Fibroblast of lung (primary cell): Measurements from ENCODE around the gene ASXL2. TPM values are rescaled to one million over a fixed set of nuclear protein-coding genes. Genes with fewer than 3 reads are reported as not detected.

Experiments
- DNase-seq, 2 donors: peaks; one replicate each; pipeline versions ENCODE4 v3.0.0 to v3.0.0-alpha.2; 2010; ENCODE audit warnings: low read depth in 2 of 2
- H2AFZ ChIP-seq: 2 replicates; pipeline ENCODE4 v1.5.1; 2012; ENCODE audit warnings: low read length, control low read depth, inconsistent platforms
- H3K27ac ChIP-seq: 2 replicates; pipeline ENCODE4 v1.5.1; 2011; ENCODE audit warnings: low read length, control low read depth; ENCODE audit not compliant: insufficient read depth
- H3K27me3 ChIP-seq: 2 replicates; pipeline ENCODE4 v1.5.1; 2011; ENCODE audit warnings: mild to moderate bottlenecking, low read length; ENCODE audit not compliant: control insufficient read depth, insufficient read depth
- H3K36me3 ChIP-seq: 2 replicates; pipeline ENCODE4 v1.5.1; 2011; ENCODE audit warnings: low read length; ENCODE audit not compliant: control insufficient read depth, insufficient read depth
- H3K4me1 ChIP-seq: 2 replicates; pipeline ENCODE4 v1.5.1; 2011; ENCODE audit warnings: low read length; ENCODE audit not compliant: control insufficient read depth, insufficient read depth; ENCODE audit errors: extremely low read depth
- H3K4me2 ChIP-seq: 2 replicates; pipeline ENCODE4 v1.5.1; 2011; ENCODE audit warnings: low read length, control low read depth; ENCODE audit not compliant: insufficient read depth; ENCODE audit errors: extremely low read depth
- H3K4me3 ChIP-seq, 4 experiments: fragments of 200-600 bp in 1 of 4; sonication (generic) in 1 of 4; replicated peaks in 1 of 4; 2 replicates each; pipeline ENCODE4 v1.5.1; 2011 to 2016; ENCODE audit warnings: low read length in 4 of 4, low read depth in 3 of 4, mild to moderate bottlenecking in 3 of 4, control low read depth in 2 of 4, inconsistent platforms in 1 of 4, mixed read lengths in 1 of 4; ENCODE audit not compliant: insufficient read depth in 1 of 4; ENCODE audit errors: control extremely low read depth in 1 of 4
- H3K79me2 ChIP-seq: 2 replicates; pipeline ENCODE4 v1.5.1; 2012; ENCODE audit warnings: mild to moderate bottlenecking, low read length, inconsistent platforms; ENCODE audit not compliant: control insufficient read depth, insufficient read depth
- H3K9ac ChIP-seq: 2 replicates; pipeline ENCODE4 v1.5.1; 2011; ENCODE audit warnings: mild to moderate bottlenecking, low read length, control low read depth; ENCODE audit not compliant: insufficient read depth
- H3K9me3 ChIP-seq: 2 replicates; pipeline ENCODE4 v1.5.1; 2012; ENCODE audit warnings: low read depth, low read length; ENCODE audit not compliant: control insufficient read depth, insufficient read depth
- H4K20me1 ChIP-seq: 2 replicates; pipeline ENCODE4 v1.5.1; 2011; ENCODE audit warnings: low read length; ENCODE audit not compliant: control insufficient read depth, insufficient read depth; ENCODE audit errors: extremely low read depth
- CTCF ChIP-seq, 2 donors: IDR thresholded peaks in 1 of 2; conservative IDR thresholded peaks in 1 of 2; 1 replicate in 1 of 2; 2 replicates in 1 of 2; pipeline ENCODE4 v1.5.1; 2011 to 2012; ENCODE audit warnings: low read length in 2 of 2, control low read depth in 1 of 2, inconsistent platforms in 1 of 2, low read depth in 1 of 2, mild to moderate bottlenecking in 1 of 2
- EZH2 ChIP-seq: IDR thresholded peaks from 2 replicates; pipeline ENCODE4 v1.5.1; 2012; ENCODE audit warnings: low read length, control low read depth, mild to moderate bottlenecking; ENCODE audit errors: missing control alignments
- polyA plus RNA-seq, 2 donors: library from polyadenylated mRNA; depleted of rRNA in 1 of 2; stranded (reverse) in 1 of 2; unstranded in 1 of 2; fragments of >200 nt; gene quantifications; 2 replicates each; pipeline ENCODE4 v1.2.1, GENCODE V29; 2011 to 2012; ENCODE audit warnings: missing spikeins in 1 of 2
- total RNA-seq: library from RNA; depleted of rRNA; stranded (reverse); fragments of >200 nt; gene quantifications from 2 replicates; pipeline ENCODE4 v1.2.1, GENCODE V29; 2014

The ASXL2 gene
- total and polyA plus RNA-seq, 2 donors (not counting 1 experiment from before 2014, with no cell fraction given), result 5.9 to 16.6 TPM

- Histone ChIP-seq H3K9me3 (no peaks in the 10 kb centered on the region), H3K4me2 (no peak overlapping the region), H3K36me3 (no peaks in the 10 kb centered on the region), H3K27ac (no peak overlapping the region), H3K4me1 (no peaks in the 10 kb centered on the region), H3K79me2 (no peaks in the 10 kb centered on the region), H2AFZ (no peak overlapping the region), H3K4me3 (no peak overlapping the region), H3K27me3 (no peaks in the 10 kb centered on the region), H4K20me1 (peaks cover 2% of the 10 kb centered on the region), H3K9ac (no peak overlapping the region)
- TF ChIP-seq EZH2, result no peak
- no peak for TF ChIP-seq CTCF (conservative IDR thresholded peaks at IDR 0.05 in 1 of 2, IDR thresholded peaks at IDR 0.05 in 1 of 2; ENCODE audit: low read depth in 1 of 2, low read length in 2 of 2)
- DNase-seq, result no peak
Observed at GRCh38 chr2:25825238-25825637, 53.0 kb downstream of the ASXL2 start.

- no peaks in the 10 kb centered on the region for H3K9me3 ChIP-seq
- H3K27me3 ChIP-seq, result no peaks in the 10 kb centered on the region
- no peak overlapping the region for H3K9ac ChIP-seq
- H3K4me3 ChIP-seq, result no peak overlapping the region
- no peak for DNase-seq
- H4K20me1 ChIP-seq, result no peaks in the 10 kb centered on the region
- no peak overlapping the region for H3K27ac ChIP-seq
- H3K4me2 ChIP-seq, result no peak overlapping the region
- no peaks in the 10 kb centered on the region for H3K4me1 ChIP-seq
- H3K79me2 ChIP-seq, result no peaks in the 10 kb centered on the region
- TF ChIP-seq EZH2 (no peak), CTCF (conservative IDR thresholded peaks at IDR 0.05 in 1 of 2, IDR thresholded peaks at IDR 0.05 in 1 of 2; ENCODE audit: low read depth in 1 of 2, low read length in 2 of 2) (no peak)
- H2AFZ ChIP-seq, result no peak overlapping the region
- H3K36me3 ChIP-seq, result no peaks in the 10 kb centered on the region
Observed at GRCh38 chr2:25824718-25825117, 53.6 kb downstream of the ASXL2 start.

- H3K4me3 ChIP-seq, result no peak overlapping the region
- no peaks in the 10 kb centered on the region for H3K9me3 ChIP-seq
- no peak overlapping the region for H3K27ac ChIP-seq
- no peak overlapping the region for H3K4me2 ChIP-seq
- H2AFZ ChIP-seq, result no peak overlapping the region
- no peak overlapping the region for H3K9ac ChIP-seq
- H3K4me1 ChIP-seq, result no peaks in the 10 kb centered on the region
- H3K79me2 ChIP-seq, result no peaks in the 10 kb centered on the region
- H3K27me3 ChIP-seq, result no peaks in the 10 kb centered on the region
- H3K36me3 ChIP-seq, result no peaks in the 10 kb centered on the region
- no peaks in the 10 kb centered on the region for H4K20me1 ChIP-seq
- DNase-seq, result no peak
- TF ChIP-seq CTCF (conservative IDR thresholded peaks at IDR 0.05 in 1 of 2, IDR thresholded peaks at IDR 0.05 in 1 of 2; ENCODE audit: low read depth in 1 of 2, low read length in 2 of 2), result no peak
- no peak for TF ChIP-seq EZH2
Observed at GRCh38 chr2:25824216-25824615, 54.1 kb downstream of the ASXL2 start.
